WTC11 (cell line): ENCODE measurements around the gene MADCAM1. TPM values are rescaled to one million over a fixed set of nuclear protein-coding genes. Genes with fewer than 3 reads are reported as not detected.

Experiments
- ATAC-seq: fragments of 200-7000 bp; cut with Tn5 transposase; 2 replicates; pipeline ENCODE4 v1.10.0; 2021; ENCODE audit warnings: mild to moderate bottlenecking, moderate library complexity
- Bru-seq: library from RNA; stranded (reverse); fragments of 400-500 nt; gene quantifications from one replicate; lab custom pipeline; 2021; lab: Mats Ljungman, UMichigan
- CTCF ChIA-PET: fragments of 300-600 bp; sonication (Branson Sonifier 250); formaldehyde crosslinking; loops from one replicate; lab custom pipeline; 2021; ENCODE audit warnings: antibody characterized with exemption; lab: Charles Lee
- POLR2A ChIA-PET: fragments of 350-600 bp; sonication (Branson Sonifier 250); formaldehyde crosslinking; loops from one replicate; lab custom pipeline; 2021; ENCODE audit warnings: antibody characterized with exemption; lab: Charles Lee
- DNase-seq: peaks from one replicate; pipeline ENCODE4 v3.0.0; 2021; ENCODE audit warnings: low spot score
- H3K27ac Mint-ChIP-seq: 2 replicates; pipeline ENCODE4 v1.8.0; 2021; ENCODE audit warnings: mixed read lengths
- H3K27me3 Mint-ChIP-seq: 2 replicates; pipeline ENCODE4 v1.8.0; 2021; ENCODE audit warnings: low read depth, mild to moderate bottlenecking, moderate library complexity, mixed read lengths
- H3K36me3 Mint-ChIP-seq: 2 replicates; pipeline ENCODE4 v1.8.0; 2021; ENCODE audit warnings: mixed read lengths
- H3K4me1 Mint-ChIP-seq: 2 replicates; pipeline ENCODE4 v1.8.0; 2022; ENCODE audit warnings: mixed read lengths
- H3K4me3 Mint-ChIP-seq: 2 replicates; pipeline ENCODE4 v1.8.0; 2021; ENCODE audit warnings: mild to moderate bottlenecking, moderate library complexity, mixed read lengths
- H3K9me3 Mint-ChIP-seq: 2 replicates; pipeline ENCODE4 v1.8.0; 2021; ENCODE audit warnings: mixed read lengths
- AFF4 ChIP-seq: sonication (generic); formaldehyde crosslinking; IDR thresholded peaks from 2 replicates; pipeline ENCODE4 v1.8.1; 2023; ENCODE audit warnings: mild to moderate bottlenecking, missing genetic modification reagents, borderline replicate concordance
- ATF1 ChIP-seq: sonication (generic); formaldehyde crosslinking; IDR thresholded peaks from 2 replicates; pipeline ENCODE4 v1.8.1; 2023; ENCODE audit warnings: mild to moderate bottlenecking, moderate library complexity, missing genetic modification reagents
- ATF2 ChIP-seq: sonication (generic); formaldehyde crosslinking; IDR thresholded peaks from 2 replicates; pipeline ENCODE4 v1.8.1; 2022; ENCODE audit warnings: low read depth, missing genetic modification reagents, borderline replicate concordance
- E2F5 ChIP-seq: sonication (generic); formaldehyde crosslinking; IDR thresholded peaks from 2 replicates; pipeline ENCODE4 v1.8.1; 2022; ENCODE audit warnings: mild to moderate bottlenecking, moderate library complexity, missing genetic modification reagents
- ETV6 ChIP-seq: sonication (generic); formaldehyde crosslinking; IDR thresholded peaks from 2 replicates; pipeline ENCODE4 v1.8.1; 2022; ENCODE audit warnings: mild to moderate bottlenecking, missing genetic modification reagents
- OVOL2 ChIP-seq: fragments of 250-450 bp; sonication (Bioruptor Pico); IDR thresholded peaks from 2 replicates; pipeline ENCODE4 v1.9.0; 2021; ENCODE audit warnings: mild to moderate bottlenecking, borderline replicate concordance
- PRDM15 ChIP-seq: sonication (generic); formaldehyde crosslinking; IDR thresholded peaks from 2 replicates; pipeline ENCODE4 v1.8.0; 2022; ENCODE audit warnings: missing genetic modification reagents
- SOX15 ChIP-seq: fragments of 250-450 bp; sonication (Bioruptor Pico); IDR thresholded peaks from 2 replicates; pipeline ENCODE4 v1.9.0; 2021; ENCODE audit warnings: mild to moderate bottlenecking
- TP53 ChIP-seq: sonication (generic); formaldehyde crosslinking; IDR thresholded peaks from 2 replicates; pipeline ENCODE4 v1.8.1; 2023; ENCODE audit warnings: mild to moderate bottlenecking, missing genetic modification reagents
- ZMAT4 ChIP-seq: fragments of 250-450 bp; sonication (Bioruptor Pico); IDR thresholded peaks from 2 replicates; pipeline ENCODE4 v1.9.0; 2021; ENCODE audit warnings: mild to moderate bottlenecking
- ZNF532 ChIP-seq: fragments of 250-450 bp; sonication (Bioruptor Pico); IDR thresholded peaks from 2 replicates; pipeline ENCODE4 v1.9.0; 2021; ENCODE audit warnings: mild to moderate bottlenecking, borderline replicate concordance
- long read RNA-seq, 3 experiments: library from RNA in 1 of 3; library from capped mRNA in 1 of 3; library from polyadenylated mRNA in 1 of 3; unstranded in 2 of 3; stranded (forward) in 1 of 3; transcript quantifications; one replicate each; pipeline ENCODE4 v2.0.0, GENCODE V29; 2021
- total RNA-seq: library from RNA; stranded (reverse); gene quantifications from 3 replicates; pipeline ENCODE4 v1.2.3, GENCODE V29; 2021

MADCAM1 gene
- total RNA-seq (3.2 to 4.7 TPM (median 3.9 TPM) in 3 replicates), Bru-seq, nascent RNA (percentile 27 among the genes with signal in this experiment)
- long read RNA-seq, experiment 1, partial matches to known transcripts: 2 of 4 reads
- long read RNA-seq, experiment 1, other reads (novel, unspliced or antisense): 1 of 4 reads
- long read RNA-seq, experiment 2, partial matches to known transcripts: 1 of 1 reads
- long read RNA-seq, experiment 2, other reads (novel, unspliced or antisense): 0 of 1 reads
- long read RNA-seq, experiment 3: 0 reads

- peaks cover 3% of the 10 kb centered on the region for H3K9me3 Mint-ChIP-seq
- DNase-seq (peak; percentile 70), ATAC-seq (no peak)
- H3K27me3 Mint-ChIP-seq: peaks cover 38% of the 10 kb centered on the region
- TF ChIP-seq ATF2 (no peak), E2F5 (CRISPR knock-in tag) (no peak), SOX15 (CRISPR knock-in tag) (no peak), ZMAT4 (CRISPR knock-in tag) (no peak), TP53 (CRISPR knock-in tag) (no peak)
- POLR2A ChIA-PET: no interaction called here
- CTCF ChIA-PET: interaction anchor here (0.7 to 3.6 kb wide), 15 partner anchors 8 to 230 kb away, joined by 3 to 46 read pairs (median 5); partner anchors contain the start of genes C2CD4C and CDC34
- H3K36me3 Mint-ChIP-seq: no peaks in the 10 kb centered on the region
- H3K4me3 Mint-ChIP-seq: peak within 1 kb of the TSS; percentile 64
- peaks cover 8% of the 10 kb centered on the region for H3K4me1 Mint-ChIP-seq
- no peak within 1 kb of the TSS for H3K27ac Mint-ChIP-seq
Observed at GRCh38 chr19:496112-496665, at the start of gene MADCAM1. Gene MADCAM1, plus strand, starts transcription at chr19:496486. Its CDS starts 14 bp downstream, at chr19:496500.

GRCh38 chr19:447064-447426, 49.2 kb upstream of the MADCAM1 start:
- Mint-ChIP-seq H3K27me3 (peaks cover 3% of the 10 kb centered on the region; the same call in 1 of the 2 replicates), H3K4me3 (no peak overlapping the region), H3K9me3 (peaks cover 17% of the 10 kb centered on the region), H3K27ac (no peak overlapping the region), H3K4me1 (no peaks in the 10 kb centered on the region), H3K36me3 (peaks cover 13% of the 10 kb centered on the region)
- CTCF ChIA-PET: no interaction called here
- no peak for TF ChIP-seq ZNF532 (CRISPR knock-in tag)
- no peak for TF ChIP-seq OVOL2 (CRISPR knock-in tag)
- TF ChIP-seq PRDM15 (CRISPR knock-in tag): no peak
- no peak for TF ChIP-seq ATF1
- TF ChIP-seq ETV6 (CRISPR knock-in tag): no peak
- no peak for TF ChIP-seq AFF4 (CRISPR knock-in tag)
- POLR2A ChIA-PET: no interaction called here
- ATAC-seq (no peak), DNase-seq (no peak)
